ENCODE results near the gene C1QTNF4.

The C1QTNF4 gene

GRCh38 chr11:47539681-47540039 lies 54.6 kb downstream of the C1QTNF4 start:
- H3K27ac ChIP-seq: no peak overlapping the region
- H3K4me3 ChIP-seq: no peak overlapping the region
- no peak for TF ChIP-seq CTCF (IDR thresholded peaks at IDR 0.05)
- no peak for DNase-seq (ENCODE audit: low spot score)
